HG03558 (cell line): ENCODE results near the gene SLC26A11.

Experiments
- ATAC-seq: cut with Tn5 transposase; IDR thresholded peaks from one replicate; pipeline ENCODE4 v1.9.1; 2021; ENCODE audit warnings: moderate number of reproducible peaks; ENCODE audit not compliant: unreplicated experiment; ENCODE audit errors: extremely low read depth

SLC26A11 gene

DNA sequence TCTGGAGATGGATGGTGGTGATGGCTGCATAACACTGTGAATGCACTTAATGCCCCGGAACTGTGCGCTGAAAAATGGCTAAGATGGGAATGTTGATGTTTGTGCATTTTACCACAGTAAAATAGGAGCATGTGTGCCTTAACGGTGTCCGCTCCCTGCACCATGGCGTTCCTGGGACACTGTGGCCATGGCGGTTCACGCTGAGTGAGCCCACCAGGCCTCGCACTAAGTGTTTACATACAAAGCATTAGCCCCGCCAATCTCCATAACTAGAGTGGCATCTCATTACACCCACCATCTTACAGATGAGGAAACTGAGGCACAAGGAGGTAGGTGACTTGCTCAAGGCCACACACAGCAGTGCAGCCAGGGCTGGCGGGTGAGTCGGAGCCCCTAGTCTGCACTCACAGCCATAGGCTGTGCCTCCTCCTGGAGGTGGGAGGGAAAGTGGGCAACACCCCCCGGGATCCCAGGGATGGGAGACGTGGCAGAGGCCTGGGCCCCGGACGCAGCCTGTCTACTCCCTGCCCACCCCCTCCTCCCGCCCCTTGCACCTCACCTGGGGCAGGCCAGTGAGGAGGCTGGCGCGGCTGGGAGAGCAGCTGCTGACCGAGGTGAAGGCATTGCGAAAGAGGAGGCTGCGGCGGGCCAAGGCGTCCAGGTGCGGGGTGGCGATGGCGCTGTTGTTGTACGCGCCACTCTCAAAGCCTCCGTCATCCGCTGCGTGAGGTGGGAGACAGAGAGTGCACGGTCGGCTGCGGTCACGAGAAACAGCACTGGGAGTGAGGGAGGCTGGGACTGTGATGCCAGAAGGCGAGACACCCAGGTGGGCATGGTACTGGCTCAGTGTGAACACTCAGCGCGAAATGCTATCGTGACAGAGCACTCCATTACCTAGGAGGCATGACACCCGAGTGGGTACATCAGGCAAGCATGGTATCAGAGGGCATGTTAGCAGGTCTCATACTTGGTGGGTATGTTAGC, 3.5 kb upstream of the SLC26A11 start:
- no peak for ATAC-seq

DNA sequence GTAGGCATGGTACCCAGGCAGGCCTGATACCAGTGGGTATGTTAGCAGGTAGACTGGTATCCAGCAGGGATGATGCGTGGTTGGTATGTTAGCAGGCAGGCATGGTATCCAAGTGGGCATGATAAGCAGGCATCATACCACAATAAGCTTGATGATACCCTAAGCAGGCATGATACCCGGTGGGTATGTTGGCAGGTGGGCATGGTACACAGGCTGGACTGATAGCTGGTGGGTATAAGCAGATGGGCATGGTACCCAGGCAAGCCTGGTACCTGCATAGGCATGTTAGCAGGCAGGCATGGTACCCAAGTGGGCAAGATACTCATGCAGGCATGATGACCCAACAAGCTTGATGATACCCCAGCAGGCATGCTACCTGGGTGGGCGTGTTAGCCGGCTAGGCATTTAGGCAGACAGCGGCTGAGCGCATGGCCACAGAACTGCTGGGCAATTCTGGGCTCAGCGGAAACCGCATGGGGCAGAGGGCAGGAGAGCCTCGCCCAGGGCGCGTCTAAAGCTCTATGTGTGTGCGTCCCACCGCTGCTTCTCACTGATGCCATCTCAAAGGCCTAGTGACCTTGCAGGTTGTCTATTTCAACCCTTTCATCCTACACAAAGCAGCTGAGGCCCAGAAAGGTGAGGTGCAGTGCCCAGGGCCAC, 2.4 kb upstream of the SLC26A11 start:
- no peak for ATAC-seq

DNA sequence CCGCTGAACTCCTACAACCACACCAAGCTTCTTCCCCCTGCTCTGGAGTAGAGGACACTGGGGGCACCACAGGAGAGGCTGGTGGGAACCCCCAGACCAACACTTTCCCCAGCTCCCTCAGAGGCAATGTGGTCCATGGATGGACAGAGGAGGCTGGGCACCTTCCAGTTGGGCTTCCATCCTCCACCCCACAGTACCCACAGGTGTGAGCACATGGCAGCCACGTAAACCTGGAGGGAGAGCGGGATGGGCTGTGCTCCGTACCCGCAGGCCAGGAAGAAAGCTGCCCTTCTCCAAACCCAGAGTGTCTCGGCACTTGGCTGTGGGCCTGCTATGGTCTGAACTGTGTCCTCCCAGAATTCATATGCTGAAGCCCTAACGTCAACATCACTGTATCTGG, 1.8 kb upstream of the SLC26A11 start:
- ATAC-seq = no peak

DNA sequence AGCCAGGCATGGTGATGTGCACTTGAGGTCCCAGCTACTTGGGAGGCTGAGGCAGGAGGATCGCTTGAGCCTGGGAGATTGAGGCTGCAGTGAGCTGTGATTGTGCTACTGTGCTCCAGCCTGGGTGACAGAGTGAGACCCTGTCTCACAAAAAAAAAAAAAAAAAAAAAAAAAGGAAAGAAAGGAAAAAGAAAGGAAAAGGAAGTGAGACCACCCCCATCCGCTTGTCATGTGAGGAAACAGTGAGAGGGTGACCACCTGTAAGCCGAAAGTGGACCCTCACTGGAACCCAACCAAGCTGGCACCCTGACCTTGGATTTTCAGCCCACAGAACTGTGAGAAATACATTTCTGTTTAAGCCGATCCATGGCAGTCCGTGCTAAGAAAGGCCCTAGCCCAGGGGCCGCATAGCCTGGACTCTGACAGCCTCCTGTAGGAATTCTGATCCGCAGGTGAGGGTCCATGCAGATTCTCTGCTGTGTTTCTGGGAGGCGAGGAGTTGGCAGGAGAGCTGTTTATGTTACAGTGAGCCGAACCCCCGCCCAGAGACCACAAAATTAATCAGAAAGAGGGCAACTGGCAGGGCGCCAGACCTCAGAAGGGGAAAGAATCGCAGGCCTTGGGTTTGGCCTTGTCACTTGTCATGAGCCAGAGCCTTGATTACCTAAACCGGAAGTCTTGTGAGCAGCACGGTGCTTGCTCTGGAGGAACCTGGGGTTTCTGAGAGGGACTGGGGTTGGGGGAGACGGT, 1.0 kb upstream of the SLC26A11 start:
- no peak for ATAC-seq

DNA sequence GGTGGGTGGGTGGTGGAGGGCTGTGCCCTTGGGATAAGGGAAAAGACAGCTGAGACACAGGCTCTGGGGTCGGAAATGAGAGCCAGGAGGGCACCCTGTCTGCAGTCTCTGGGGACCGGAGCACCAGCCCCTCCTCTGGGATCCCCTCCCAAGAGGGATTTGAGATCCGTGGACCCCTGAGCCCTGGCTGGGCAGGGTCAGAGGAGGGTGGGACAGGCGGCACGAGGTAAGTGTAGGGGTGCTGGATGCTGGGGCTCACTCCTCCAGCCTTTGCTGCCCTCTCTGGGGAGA, 519 bp upstream of the SLC26A11 start:
- ATAC-seq = no peak

DNA sequence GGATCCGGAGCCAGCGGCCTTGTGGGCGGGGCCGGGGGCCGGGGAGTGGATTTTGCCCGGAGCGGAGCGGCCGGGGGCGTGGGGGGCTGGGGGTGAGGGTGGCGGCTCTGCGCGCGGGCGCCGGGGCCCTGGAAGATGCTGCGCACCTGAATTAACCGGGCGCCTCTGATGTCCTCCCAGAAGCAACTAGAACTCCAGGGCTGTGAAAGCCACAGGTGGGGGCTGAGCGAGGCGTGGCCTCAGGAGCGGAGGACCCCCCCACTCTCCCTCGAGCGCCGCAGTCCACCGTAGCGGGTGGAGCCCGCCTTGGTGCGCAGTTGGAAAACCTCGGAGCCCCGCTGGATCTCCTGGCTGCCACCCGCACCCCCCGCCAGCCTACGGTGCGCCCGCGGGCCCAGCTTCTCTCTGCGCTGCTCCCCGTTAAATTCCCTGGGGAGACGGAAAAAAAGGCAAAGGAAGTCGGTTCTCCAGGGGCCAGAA, 549 bp downstream of the SLC26A11 start:
- ATAC-seq = no peak

DNA sequence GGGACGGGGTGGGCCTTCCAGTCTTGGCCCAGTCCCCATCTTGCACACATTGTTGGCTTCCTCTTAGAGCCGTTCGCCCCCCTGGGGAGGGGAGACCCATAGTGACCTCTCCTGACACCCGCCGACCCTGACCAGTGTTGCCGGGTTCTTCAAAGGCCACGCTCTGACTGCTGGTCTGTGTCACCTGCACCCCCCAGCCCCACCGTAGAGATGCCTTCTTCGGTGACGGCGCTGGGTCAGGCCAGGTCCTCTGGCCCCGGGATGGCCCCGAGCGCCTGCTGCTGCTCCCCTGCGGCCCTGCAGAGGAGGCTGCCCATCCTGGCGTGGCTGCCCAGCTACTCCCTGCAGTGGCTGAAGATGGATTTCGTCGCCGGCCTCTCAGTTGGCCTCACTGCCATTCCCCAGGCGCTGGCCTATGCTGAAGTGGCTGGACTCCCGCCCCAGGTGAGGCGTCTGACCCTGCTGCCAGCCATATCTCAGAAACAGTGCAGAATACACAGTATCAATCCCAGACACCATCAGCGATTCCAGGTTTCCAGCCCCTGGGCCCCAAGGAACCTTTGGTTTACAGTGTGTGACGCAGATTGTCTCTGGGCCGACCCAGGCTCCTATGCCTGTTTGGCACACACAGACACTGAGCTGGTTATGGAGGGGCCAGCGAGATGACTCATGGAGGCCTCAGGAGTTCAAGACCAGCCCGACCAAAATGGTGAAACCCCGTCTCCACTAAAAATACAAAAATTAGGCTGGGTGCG, 1.3 kb downstream of the SLC26A11 start:
- ATAC-seq = no peak

DNA sequence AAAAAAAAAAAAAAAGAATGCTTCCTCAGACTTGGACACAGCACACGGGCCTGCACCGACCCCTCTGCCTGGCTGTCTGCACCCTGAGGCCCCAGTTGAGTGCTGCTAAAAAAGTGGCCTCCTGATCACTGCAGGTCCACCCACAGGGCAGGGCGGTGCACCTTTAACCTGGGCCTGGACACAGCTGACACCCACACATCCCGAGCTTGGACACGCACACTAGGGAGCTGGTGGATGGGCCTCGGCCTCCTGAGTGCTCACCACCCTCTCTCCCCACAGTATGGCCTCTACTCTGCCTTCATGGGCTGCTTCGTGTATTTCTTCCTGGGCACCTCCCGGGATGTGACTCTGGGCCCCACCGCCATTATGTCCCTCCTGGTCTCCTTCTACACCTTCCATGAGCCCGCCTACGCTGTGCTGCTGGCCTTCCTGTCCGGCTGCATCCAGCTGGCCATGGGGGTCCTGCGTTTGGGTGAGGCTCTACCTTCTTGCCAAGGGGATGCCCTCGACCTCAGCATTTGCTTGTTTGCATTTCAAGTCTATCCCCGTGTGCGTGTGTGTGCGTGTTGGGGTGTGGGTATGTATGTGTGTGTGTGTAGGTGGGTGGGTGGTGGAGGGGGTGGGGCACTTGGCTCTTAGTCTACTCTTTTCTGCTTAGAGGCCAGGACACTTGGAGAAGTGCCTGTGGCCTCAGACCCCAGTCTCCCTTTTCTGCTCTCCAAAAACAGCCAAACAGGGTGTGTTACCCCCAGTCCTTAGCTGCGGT, 2.3 kb downstream of the SLC26A11 start:
- ATAC-seq = no peak

DNA sequence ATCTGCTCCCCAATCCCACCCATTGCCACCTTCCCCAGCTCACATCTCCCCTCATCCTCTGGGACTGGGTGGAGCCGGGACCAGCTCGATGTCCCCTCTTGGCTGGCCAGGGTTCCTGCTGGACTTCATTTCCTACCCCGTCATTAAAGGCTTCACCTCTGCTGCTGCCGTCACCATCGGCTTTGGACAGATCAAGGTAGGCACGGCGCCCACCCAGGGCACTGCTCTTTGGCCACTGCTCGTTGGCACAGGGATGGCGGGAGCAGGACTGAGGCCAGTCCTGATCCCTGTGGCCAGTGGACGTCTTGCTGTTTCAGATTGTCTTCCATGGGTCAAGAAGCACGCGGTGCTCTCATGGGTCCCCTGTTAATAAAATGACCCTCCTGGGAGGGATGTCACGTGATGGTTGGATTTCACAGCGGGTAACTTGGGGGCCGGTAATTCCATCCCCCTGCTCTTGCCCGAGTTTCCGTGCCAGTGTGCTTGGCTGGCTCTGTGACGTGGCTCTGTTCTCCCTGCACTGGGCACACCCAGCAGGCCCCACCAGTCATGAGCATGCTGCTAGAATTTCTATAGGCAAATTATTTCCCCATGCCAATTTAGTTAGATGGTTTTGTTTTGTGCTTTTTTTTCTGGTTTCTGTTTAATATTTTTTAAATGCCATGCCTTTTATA, 3.1 kb downstream of the SLC26A11 start:
- ATAC-seq = no peak

DNA sequence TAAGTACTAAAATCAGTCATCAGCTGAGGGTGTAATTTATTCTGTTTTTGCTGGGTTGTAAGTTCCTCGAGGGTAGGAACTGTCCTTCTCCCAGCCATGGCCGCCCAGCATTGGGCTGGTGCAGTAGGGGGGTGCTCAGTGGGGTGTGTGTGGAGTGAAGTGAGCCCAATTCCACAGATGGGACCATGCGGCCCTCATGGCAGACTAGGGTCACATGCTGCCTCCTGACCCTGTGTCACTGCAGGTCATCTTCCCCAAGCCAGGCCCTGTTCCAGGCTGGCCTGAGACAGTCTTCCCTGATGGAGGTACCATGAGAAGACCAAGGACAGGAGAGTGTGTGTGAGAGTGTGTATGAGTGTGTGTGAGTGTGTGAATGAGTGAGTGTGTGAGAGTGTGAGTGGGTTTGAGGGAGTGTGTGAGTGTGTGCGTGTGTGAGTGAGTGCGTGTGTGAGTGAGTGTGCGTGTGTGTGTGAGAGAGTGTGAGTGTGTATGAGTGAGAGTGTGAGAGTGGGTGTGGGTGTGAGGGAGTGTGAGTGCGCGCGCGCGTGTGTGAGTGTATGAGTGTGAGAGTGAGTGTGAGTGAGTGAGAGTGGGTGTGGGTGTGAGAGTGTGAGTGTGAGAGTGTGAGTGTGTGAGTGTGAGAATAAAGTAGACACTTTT, 3.7 kb downstream of the SLC26A11 start:
- no peak for ATAC-seq

DNA sequence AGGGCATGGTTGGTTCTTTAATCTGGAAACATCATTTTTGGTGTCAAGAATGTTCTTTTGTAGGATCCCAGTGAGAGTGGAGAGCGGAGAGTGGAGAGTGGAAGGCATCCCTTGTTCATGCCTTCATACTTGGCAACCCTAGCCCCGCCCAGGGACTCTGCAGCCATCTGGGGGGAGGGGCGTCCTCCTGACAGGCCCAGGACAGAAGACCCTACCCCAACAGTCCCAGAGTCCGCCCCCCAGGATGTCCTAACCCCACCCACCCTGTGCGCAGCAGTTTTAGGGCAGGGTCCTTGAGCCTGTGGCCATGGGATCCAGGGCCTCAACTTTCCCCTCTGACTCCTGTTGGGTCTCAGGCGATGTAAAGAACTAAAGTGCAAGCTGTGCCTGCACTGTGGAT, 4.5 kb downstream of the SLC26A11 start:
- ATAC-seq = no peak

DNA sequence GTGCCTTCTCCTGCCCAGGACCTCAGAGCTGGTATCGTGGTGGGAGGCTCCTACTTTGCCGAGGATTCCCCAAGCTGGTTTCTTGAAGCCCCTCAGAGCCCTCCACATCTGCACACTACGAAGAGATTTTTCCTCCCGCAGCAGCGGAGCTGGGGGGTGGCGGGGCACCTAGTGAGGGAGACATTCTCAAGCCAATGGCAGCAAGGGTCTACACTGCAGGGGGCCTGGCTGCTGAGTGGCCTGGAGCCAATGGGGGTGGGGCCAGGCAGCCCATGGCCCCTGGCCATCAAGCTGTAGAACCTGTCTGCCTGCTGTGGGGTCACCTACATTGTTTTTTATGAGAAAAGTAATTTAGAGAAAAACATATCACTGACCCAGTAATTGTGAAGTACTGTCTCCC, 5.0 kb downstream of the SLC26A11 start:
- no peak for ATAC-seq

DNA sequence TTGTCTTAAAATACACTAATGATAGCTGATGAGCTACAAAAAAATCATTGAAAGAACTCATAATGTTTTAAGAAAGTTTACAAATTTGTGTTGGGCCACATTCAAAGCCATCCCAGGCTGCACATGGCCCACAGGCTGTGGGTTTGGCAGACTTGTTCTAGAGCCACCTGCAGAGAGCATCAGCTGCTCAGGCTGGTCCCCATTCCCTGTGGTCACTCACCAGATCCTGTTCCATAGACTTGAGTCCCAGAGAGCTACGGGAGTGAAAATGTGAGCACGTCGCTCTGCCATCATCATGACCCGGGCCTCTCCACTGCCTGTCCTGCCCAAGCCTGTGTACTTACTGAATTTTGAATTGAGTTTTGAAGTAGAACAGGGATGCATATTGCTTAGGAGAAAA, 6.9 kb downstream of the SLC26A11 start:
- no peak for ATAC-seq

DNA sequence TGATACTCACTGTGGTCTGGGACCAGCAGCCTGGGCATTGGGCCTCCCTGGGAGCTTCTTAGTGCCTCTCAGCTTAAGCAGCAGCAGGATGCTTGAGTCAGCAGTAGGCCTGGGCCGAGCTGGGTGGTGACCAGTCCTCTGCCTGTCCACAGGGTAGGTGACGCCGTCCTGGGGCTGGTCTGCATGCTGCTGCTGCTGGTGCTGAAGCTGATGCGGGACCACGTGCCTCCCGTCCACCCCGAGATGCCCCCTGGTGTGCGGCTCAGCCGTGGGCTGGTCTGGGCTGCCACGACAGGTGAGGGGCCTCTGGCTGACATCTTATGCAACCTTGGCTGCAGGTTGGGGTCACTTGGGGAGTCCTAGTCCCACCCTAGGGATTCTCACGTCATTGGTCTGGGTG, 7.4 kb downstream of the SLC26A11 start:
- ATAC-seq = no peak

DNA sequence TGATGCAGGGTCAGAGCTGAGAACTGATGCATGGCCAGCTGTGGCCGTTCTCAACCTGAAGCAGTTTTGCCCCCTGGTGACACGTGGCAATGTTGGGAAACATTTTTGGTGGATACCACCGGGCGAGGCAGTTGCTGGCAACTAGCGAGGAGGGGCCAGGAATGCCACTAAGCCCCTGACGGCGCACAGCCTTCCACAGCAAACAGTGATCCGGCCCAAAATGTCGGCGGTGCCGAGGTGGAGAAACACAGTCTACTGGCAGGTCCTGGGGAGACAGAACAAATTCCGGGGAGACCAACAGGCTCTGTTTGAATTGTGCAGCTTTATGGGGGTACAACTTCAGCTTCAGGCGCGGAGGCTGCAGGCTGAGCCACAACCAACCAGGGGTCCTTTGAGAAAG, 8.2 kb downstream of the SLC26A11 start:
- ATAC-seq = no peak

DNA sequence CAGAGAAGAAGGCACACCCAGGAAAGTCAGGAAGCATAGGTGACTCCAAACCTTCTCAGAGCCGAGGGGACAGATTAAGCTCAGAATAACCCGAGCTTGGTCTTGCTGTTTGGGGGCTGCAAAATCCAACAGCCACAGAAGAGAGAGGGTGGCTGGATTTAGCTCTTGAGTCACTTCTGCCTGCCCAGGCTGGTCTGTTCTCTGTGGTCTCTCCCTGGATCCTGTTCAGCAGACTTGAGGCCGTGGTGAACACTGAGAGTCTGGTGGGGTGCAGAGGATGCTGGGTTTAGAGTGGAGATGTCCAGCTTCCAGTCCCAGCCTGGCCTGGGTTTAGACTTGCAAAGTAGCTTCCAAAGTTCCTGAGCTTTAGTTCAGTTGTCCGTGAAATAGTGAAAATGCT, 8.8 kb downstream of the SLC26A11 start:
- ATAC-seq = no peak

DNA sequence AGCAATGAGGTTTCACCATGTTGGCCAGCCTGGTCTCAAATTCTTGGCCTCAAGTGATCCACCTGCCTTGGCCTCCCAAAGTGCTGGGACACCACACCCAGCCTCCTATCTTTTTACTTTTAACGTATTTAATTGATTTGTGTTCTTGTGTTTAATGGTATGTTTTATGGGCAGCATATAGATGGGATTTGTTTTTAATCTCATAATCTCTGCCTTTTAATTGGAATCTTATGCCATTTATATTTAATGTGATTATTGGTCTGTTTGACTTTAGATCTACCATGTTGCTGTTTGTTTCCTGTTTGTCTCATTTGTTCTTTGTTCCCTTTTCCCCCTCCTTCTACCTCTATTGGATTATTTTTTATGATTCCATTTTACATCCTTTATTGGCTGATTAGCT, 12.2 kb downstream of the SLC26A11 start:
- ATAC-seq = no peak

DNA sequence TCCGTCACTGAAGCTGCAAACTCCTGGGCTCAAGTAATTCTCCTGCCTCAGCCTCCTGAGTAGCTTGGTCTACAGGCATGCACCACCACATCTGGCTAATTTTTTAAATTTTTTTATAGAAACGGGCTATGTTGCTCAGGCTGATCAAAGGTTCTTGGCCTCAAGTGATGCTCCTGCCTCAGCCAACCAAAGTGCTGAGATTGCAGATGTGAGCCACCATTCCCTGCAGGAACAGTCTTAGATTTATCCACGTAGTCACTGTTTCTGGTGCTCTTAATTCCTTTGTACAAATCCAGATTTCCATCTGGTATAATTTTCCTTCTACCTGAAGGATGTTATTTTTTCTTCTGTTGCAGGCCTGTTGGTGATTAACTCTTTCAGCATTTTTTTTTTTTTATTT, 13.0 kb downstream of the SLC26A11 start:
- no peak for ATAC-seq

DNA sequence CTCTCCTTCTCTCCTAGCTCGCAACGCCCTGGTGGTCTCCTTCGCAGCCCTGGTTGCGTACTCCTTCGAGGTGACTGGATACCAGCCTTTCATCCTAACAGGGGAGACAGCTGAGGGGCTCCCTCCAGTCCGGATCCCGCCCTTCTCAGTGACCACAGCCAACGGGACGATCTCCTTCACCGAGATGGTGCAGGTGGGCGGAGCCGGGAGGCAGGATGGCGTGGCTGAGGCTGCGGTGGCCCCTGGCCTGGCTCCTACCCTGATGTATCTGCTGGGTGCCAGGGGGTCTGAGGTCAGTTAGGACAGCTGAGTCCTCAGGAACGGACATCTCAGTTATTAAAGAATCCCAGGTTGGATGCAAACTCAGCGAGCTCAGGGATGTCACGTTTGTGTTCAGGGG, 16.7 kb downstream of the SLC26A11 start:
- no peak for ATAC-seq
